Activated T-helper 2 cell treated with anti-CD3 and anti-CD28 coated beads, Interferon-gamma antibody, Interleukin-2, Interleukin-4, amounts not matched to agents 10 μg/mL and 5 μg/mL and 100 μg/mL, durations not matched to agents 14 hours and 24 hours and 36 hours (primary cell): Measurements from ENCODE around the gene UBE2J2. TPM values are rescaled to one million over a fixed set of nuclear protein-coding genes. Genes with fewer than 3 reads are reported as not detected.

Experiments used
- DNase-seq: peaks from one replicate; pipeline ENCODE4 v3.0.0; 2021; ENCODE audit warnings: low spot score
- H3K27ac Mint-ChIP-seq: one replicate; pipeline ENCODE4 v1.8.0; 2021; ENCODE audit warnings: mixed read lengths
- H3K27me3 Mint-ChIP-seq: one replicate; pipeline ENCODE4 v1.8.0; 2021; ENCODE audit warnings: low read depth, mixed read lengths
- H3K36me3 Mint-ChIP-seq: one replicate; pipeline ENCODE4 v1.8.0; 2021; ENCODE audit warnings: low read depth, mixed read lengths
- H3K4me1 Mint-ChIP-seq: one replicate; pipeline ENCODE4 v1.8.0; 2021; ENCODE audit warnings: low read depth, mixed read lengths
- H3K4me3 Mint-ChIP-seq: one replicate; pipeline ENCODE4 v1.8.0; 2021; ENCODE audit warnings: low read depth, mild to moderate bottlenecking, moderate library complexity, mixed read lengths
- H3K9me3 Mint-ChIP-seq: one replicate; pipeline ENCODE4 v1.8.0; 2021; ENCODE audit warnings: mixed read lengths
- intact Hi-C: fragments of 100-400 bp; cut with micrococcal nuclease; formaldehyde crosslinking; loops from one replicate; pipeline ENCODE4 v1.15.1; 2023
- total RNA-seq: library from RNA; stranded (reverse); gene quantifications from 2 replicates; pipeline ENCODE4 v1.2.3, GENCODE V29; 2022

Gene UBE2J2
- total RNA-seq, 1 donor from 2014 or later, result 81.0 TPM

- H3K9me3 Mint-ChIP-seq, result no peaks in the 10 kb centered on the region
- no peaks in the 10 kb centered on the region for H3K27me3 Mint-ChIP-seq
- H3K27ac Mint-ChIP-seq, result no peak overlapping the region
- DNase-seq, result no peak
- peaks cover 14% of the 10 kb centered on the region for H3K4me1 Mint-ChIP-seq
- no peak overlapping the region for H3K4me3 Mint-ChIP-seq
- peaks cover 70% of the 10 kb centered on the region for H3K36me3 Mint-ChIP-seq
- intact Hi-C loops, result no loop called here
These were observed 48.3 kb downstream of the UBE2J2 start for GRCh38 chr1:1225238-1225845.

- H3K36me3 Mint-ChIP-seq, result peaks cover 68% of the 10 kb centered on the region
These were observed 49.8 kb downstream of the UBE2J2 start for GRCh38 chr1:1223891-1224290.

DNA sequence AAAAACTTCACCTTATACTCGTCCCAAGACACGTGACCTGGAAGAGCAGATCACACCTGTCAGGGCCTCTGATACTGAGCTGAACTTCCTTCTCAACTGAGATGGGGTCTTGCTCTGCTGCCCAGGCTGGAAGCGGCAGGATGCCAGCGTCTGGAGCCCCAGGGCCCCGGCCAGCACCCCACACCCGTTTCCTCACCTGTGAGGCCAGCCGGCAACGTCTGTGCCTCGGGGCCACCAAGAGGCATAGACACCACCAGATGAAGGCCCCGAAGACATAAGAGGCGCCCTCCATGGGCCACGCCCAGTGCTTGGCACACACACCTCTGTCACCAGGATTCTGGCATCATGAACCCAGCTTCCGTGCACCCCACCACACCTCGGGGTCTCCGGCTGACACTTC is 50.3 kb downstream of the UBE2J2 start:
- Mint-ChIP-seq H3K27me3 (no peaks in the 10 kb centered on the region), H3K27ac (no peak overlapping the region), H3K4me1 (peaks cover 11% of the 10 kb centered on the region), H3K9me3 (no peaks in the 10 kb centered on the region), H3K36me3 (peaks cover 68% of the 10 kb centered on the region), H3K4me3 (no peak overlapping the region)
- no peak for DNase-seq
- intact Hi-C loops, result no loop called here

More at GRCh38 chr1:1223891-1224290, 49.8 kb downstream of the UBE2J2 start:
- Mint-ChIP-seq H3K9me3 (no peaks in the 10 kb centered on the region), H3K27ac (no peak overlapping the region), H3K4me1 (peaks cover 10% of the 10 kb centered on the region), H3K27me3 (no peaks in the 10 kb centered on the region), H3K4me3 (no peak overlapping the region)
- DNase-seq, result no peak
- intact Hi-C loops, result no loop called here

DNA sequence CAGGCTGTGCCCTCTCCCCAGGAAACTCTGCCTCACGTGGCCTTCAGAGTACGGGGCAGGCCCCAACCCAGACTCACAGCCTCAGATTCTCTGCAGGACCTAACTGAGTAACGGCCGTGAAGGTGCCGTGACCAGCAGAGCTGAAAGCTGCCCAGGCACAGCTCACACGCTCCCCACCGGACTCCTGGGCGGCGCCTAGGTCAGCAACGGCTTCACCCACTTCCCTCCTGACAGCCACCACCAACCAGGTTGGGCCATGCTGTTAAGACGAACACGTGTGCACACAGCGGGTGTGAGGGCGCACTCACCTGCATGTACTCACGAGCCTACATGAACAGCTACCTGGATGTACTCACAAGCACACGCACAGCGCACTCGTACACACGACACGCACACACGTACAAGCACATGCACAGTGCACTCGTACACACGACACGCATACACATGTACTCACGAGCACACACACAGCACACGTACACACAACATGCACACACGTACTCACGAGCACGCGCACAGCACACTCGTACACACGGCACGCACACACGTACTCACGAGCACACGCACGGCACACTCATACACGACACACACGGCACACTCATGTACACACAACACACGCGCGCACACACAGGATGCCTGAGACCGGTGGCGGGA is 51.0 kb downstream of the UBE2J2 start:
- peaks cover 17% of the 10 kb centered on the region for H3K4me1 Mint-ChIP-seq
- H3K27ac Mint-ChIP-seq, result no peak overlapping the region
- intact Hi-C loops, result no loop called here
- peaks cover 74% of the 10 kb centered on the region for H3K36me3 Mint-ChIP-seq
- no peaks in the 10 kb centered on the region for H3K27me3 Mint-ChIP-seq
- no peak overlapping the region for H3K4me3 Mint-ChIP-seq
- no peak for DNase-seq
- no peaks in the 10 kb centered on the region for H3K9me3 Mint-ChIP-seq

GRCh38 chr1:1221887-1222574 is 51.6 kb downstream of the UBE2J2 start:
- H3K36me3 Mint-ChIP-seq, result peaks cover 75% of the 10 kb centered on the region
- no peak overlapping the region for H3K27ac Mint-ChIP-seq
- H3K9me3 Mint-ChIP-seq, result no peaks in the 10 kb centered on the region
- H3K27me3 Mint-ChIP-seq, result no peaks in the 10 kb centered on the region
- intact Hi-C loops, result no loop called here
- H3K4me3 Mint-ChIP-seq, result no peak overlapping the region
- H3K4me1 Mint-ChIP-seq, result peaks cover 20% of the 10 kb centered on the region
- no peak for DNase-seq

GRCh38 chr1:1220197-1220596 is 53.5 kb downstream of the UBE2J2 start:
- H3K4me1 Mint-ChIP-seq, result peaks cover 23% of the 10 kb centered on the region
- H3K36me3 Mint-ChIP-seq, result peaks cover 74% of the 10 kb centered on the region
- no peak for DNase-seq
- H3K27me3 Mint-ChIP-seq, result no peaks in the 10 kb centered on the region
- no peaks in the 10 kb centered on the region for H3K9me3 Mint-ChIP-seq
- peak overlapping the region; percentile 76 for H3K27ac Mint-ChIP-seq
- H3K4me3 Mint-ChIP-seq, result no peak overlapping the region
- intact Hi-C loops, result no loop called here

DNA sequence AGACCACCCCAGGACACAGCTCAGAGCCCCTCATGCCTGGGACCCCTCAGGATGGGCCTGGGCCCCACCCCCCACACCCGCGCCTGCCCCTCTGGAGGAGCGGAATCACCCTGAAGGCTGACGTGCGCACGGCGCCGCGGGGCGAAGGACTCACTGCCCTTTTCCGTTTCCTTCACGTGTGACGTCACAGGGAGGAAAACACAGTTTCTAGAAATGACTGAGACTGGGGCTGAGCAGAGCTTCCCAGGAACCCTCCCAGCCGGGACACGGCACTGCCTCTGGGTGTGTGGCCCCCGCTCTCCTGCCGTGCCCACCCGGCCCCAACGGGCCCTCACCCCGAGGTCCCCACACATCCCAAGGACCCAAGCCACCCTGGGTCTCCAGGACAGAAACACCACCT is 54.3 kb downstream of the UBE2J2 start:
- DNase-seq, result no peak
- intact Hi-C loops, result no loop called here
- H3K4me1 Mint-ChIP-seq, result peaks cover 29% of the 10 kb centered on the region
- no peaks in the 10 kb centered on the region for H3K9me3 Mint-ChIP-seq
- peaks cover 74% of the 10 kb centered on the region for H3K36me3 Mint-ChIP-seq
- H3K4me3 Mint-ChIP-seq, result no peak overlapping the region
- H3K27me3 Mint-ChIP-seq, result no peaks in the 10 kb centered on the region
- H3K27ac Mint-ChIP-seq, result peak overlapping the region; percentile 76

DNA sequence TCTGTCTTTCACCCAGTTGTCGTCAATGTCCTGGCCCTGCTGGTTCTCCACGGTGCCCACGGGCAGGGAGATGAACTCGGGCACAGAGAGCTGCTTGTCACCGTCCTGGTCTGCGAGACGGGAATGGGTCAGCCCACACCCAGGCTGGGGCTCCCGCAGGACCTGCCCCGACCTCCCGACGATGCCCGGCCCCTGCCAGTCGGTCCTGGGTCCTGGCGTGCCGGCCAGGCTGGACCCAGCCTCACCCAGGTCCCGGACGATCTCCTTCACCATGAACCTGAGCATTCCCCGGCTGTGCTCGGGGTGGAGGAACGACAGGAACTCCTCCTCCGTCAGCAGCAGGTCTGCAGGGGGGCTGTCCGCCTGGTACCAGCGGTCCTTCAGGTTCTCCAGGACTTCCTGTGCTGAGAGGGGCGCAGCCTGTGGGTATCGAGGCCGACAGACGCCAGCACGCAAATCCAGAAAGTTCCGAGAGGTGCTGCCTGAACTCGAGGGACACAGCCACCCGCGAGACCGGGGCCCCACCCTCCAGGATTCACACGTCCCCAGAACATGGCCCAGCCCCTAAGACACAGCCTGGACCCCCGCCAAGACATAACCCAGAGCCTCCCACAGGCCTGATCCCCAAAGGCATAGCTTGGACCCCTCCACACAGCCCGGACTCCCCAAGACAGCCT is 55.0 kb downstream of the UBE2J2 start:
- H3K9me3 Mint-ChIP-seq, result no peaks in the 10 kb centered on the region
- no peak for DNase-seq
- intact Hi-C loops, result no loop called here
- peaks cover 32% of the 10 kb centered on the region for H3K4me1 Mint-ChIP-seq
- no peak overlapping the region for H3K4me3 Mint-ChIP-seq
- H3K27ac Mint-ChIP-seq, result peak overlapping the region; percentile 57
- H3K36me3 Mint-ChIP-seq, result peaks cover 74% of the 10 kb centered on the region
- H3K27me3 Mint-ChIP-seq, result no peaks in the 10 kb centered on the region

- H3K27me3 Mint-ChIP-seq, result no peaks in the 10 kb centered on the region
- H3K27ac Mint-ChIP-seq, result peak overlapping the region; percentile 73
- H3K9me3 Mint-ChIP-seq, result no peaks in the 10 kb centered on the region
- H3K36me3 Mint-ChIP-seq, result peaks cover 68% of the 10 kb centered on the region
- H3K4me3 Mint-ChIP-seq, result peak overlapping the region; percentile 5
- peaks cover 32% of the 10 kb centered on the region for H3K4me1 Mint-ChIP-seq
- intact Hi-C loops, result no loop called here
- no peak for DNase-seq
These were observed 55.8 kb downstream of the UBE2J2 start for GRCh38 chr1:1217621-1218523.

DNA sequence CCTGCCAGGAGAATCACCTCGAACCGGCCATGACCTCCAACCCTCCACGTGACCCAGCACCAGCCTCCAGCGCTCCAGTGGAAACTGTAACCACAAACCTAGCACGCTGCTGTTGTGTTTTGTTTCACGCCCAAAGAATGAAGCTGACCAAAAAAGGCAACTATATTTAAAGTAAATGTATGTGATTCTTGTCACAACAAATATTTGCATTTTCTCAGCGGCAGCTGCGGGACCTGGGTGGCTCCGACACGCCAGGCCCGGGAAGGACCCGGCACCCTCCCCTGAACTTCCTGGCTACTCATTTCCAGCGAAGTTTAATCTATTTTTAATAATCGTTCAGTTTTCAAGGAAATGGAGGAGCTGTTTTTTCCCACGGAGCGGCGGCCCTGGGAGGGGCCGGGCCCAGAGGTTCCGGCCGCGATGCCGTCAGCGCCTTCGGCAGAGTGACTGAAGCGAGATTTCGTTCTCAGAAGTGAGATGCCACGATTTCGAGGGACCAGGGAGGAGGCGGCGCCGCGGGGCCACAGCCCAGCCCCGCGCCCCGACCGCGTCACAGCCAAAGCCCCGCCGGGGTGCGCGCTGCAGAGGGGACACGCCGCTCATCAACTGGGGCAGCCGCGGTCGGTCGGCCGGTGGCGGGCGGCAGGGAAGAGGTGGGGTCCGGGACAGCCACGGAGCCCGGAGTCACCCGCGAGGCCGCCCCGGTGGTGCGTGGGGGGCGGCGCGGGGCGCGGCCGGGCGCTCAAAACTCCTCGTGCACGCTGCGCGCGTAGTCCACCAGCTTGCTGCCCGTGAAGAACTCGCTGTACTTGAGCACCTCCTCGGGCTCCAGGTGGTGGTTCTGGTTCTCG is 56.7 kb downstream of the UBE2J2 start:
- peaks cover 32% of the 10 kb centered on the region for H3K4me1 Mint-ChIP-seq

GRCh38 chr1:1215881-1216605 is 57.6 kb downstream of the UBE2J2 start:
- H3K4me3 Mint-ChIP-seq, result peak overlapping the region; percentile 62
- peaks cover 62% of the 10 kb centered on the region for H3K36me3 Mint-ChIP-seq
- peak overlapping the region; percentile 90 for H3K27ac Mint-ChIP-seq
- H3K9me3 Mint-ChIP-seq, result no peaks in the 10 kb centered on the region
- H3K27me3 Mint-ChIP-seq, result no peaks in the 10 kb centered on the region
- peaks cover 32% of the 10 kb centered on the region for H3K4me1 Mint-ChIP-seq
- no peak for DNase-seq
- intact Hi-C loops, result loop anchor here (2.0 kb wide), 1 partner anchor 15 kb away; no protein-coding TSS in a partner anchor

More for the DNA sequence above, 56.7 kb downstream of the UBE2J2 start:
- DNase-seq, result no peak
- Mint-ChIP-seq H3K9me3 (no peaks in the 10 kb centered on the region), H3K27ac (peak overlapping the region; percentile 90), H3K4me3 (peak overlapping the region; percentile 62), H3K27me3 (no peaks in the 10 kb centered on the region), H3K36me3 (peaks cover 66% of the 10 kb centered on the region)
- intact Hi-C loops, result no loop called here
